HG03378 (cell line): ENCODE data around the gene ASF1A.

Source experiments
- ATAC-seq: cut with Tn5 transposase; IDR thresholded peaks from one replicate; pipeline ENCODE4 v1.9.1; 2021; ENCODE audit warnings: mild to moderate bottlenecking, moderate library complexity; ENCODE audit not compliant: unreplicated experiment

The ASF1A gene

DNA sequence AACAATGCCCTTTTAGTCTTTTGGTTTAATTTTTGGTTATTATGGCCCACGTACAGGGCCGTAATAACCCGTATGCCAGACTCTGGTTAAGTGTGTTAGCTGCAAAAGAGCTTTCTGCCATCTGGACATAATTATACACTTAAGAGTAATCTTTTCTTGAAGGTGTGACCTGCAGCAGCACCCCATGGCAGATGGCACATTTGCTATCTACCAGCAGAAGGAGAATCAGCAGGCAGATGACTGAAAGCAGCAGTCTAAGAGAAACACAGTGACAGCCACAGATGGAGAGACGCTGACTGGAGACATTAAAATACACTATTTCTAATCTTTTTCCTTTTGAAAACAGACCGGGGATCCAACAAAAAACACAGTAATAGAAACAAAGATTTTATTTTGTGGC, 18.7 kb downstream of the ASF1A start:
- no peak for ATAC-seq

DNA sequence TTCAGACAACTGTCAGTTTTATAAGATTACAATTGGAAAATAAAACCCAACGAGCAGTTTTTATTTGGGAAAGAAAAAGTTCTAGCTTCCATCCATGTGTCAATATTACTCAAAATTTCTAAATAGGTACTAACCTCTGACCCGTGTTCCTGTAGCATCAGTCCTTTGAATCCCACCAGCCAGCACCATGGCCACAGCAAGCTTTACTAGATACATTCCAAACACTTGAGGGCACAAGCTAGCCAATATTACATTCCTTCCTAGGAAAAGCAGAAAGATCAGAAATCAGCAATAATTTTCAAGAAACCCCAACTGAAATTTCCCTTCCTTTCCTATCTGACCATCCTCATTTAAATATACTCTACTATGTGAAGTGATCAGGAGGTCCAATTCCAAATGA, 19.2 kb downstream of the ASF1A start:
- no peak for ATAC-seq

DNA sequence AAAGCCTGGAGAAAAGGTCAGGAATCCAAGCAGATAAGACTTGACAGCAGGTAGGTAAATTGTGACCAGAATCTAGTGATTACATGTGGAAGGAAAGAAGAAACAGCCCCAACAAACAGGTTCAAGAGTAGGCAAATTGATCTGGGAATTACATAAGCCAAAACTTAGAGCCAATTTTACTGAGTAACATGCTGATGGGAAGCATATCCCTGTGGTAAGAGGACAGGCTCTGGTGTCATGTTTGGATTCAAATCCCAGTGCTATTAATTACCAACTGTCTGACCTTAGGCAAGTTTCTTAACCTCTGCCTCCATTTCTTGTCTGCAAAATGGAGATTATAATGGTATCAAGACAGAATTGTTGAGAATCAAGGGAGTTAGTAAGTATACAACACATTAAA, 20.6 kb downstream of the ASF1A start:
- ATAC-seq: no peak

DNA sequence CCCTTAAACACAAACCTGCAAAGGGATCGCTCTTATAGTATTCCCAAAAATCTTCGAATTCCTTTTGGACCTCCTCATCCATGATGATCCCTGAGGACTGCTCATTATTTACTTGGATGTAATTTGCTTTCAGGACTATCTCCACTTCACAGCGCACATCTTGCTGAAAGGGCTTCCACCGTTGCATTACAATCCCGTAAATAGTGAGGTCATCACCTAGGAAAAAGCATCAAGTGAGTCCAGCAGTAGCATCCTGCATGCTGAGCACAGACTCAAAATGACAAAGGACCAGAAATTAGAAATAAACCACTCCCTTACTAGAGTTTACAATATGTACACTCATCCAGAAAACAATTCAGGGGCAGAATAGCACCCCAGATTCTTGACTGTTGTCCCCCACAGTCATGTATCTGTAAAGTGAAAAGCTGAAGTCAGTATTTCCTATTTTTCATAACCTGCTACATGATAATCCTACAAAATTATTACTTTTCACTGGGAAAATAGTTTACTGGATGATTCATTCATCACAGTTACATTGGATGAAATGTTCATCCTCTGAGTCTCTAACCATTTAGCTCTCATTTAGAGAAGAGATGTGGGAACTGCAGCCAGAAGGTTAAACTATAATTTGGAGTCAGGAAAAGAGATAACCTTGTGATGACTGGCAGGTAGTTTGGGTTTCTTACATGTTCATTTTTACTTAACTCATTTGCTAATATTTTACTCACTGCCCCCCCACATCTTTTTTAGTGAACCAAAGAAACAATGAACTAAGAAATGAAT, 23.8 kb downstream of the ASF1A start:
- ATAC-seq: no peak

DNA sequence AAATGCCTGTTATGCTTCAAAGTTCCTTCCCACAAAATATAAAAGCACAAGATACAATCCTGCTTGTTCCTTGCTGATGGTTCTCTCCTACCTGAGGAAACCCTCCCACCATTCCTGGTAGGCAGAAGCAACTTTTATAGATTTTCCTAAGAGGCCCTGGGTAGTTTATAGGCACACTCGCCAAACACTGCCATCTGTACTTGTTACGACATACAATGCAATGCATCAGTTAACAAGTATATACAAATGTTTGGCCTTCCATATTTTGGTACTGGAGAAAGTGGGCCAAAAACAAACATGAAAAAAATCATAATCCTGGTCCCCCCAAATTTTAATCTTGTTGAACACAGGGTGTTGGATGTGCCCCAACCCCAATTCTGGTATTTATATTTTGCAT, 24.4 kb downstream of the ASF1A start:
- no peak for ATAC-seq

DNA sequence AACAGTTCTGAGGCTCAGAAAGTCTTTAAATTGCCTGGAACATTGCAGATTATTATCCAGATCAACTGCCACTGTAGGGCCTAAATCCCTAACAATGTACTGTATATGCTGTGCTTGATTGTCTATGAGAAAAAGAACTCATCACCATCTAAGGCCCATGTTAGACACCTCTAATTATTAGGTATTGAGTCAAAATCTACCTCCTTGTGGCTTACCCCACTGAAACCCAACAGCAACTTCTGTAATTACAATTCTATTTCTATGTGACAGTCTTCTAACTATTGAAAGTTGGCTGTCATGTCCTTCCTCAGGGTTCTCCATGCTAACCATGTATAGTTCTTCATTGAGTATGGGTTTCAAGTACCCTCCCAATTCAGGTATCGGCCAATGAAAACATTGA, 27.1 kb downstream of the ASF1A start:
- ATAC-seq: no peak

DNA sequence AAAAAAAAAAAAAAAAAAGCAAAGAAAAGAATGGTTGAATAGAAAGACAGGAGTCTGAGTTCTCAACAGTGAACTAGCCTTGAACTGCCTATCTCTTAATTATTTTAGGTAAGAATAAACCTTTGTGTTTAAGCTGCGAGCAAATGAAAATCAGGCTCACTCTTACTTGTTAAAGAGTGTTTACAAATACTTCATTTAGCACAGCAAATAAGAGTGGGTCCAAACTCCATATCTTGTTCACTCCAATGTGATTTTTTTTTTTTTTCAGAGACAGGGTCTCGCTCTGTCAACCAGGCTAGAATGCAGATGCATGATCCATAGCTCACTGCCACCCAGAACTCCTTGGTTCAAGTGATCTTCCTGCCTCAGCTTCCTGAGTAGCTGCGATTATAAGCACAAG, 29.1 kb downstream of the ASF1A start:
- ATAC-seq: no peak

DNA sequence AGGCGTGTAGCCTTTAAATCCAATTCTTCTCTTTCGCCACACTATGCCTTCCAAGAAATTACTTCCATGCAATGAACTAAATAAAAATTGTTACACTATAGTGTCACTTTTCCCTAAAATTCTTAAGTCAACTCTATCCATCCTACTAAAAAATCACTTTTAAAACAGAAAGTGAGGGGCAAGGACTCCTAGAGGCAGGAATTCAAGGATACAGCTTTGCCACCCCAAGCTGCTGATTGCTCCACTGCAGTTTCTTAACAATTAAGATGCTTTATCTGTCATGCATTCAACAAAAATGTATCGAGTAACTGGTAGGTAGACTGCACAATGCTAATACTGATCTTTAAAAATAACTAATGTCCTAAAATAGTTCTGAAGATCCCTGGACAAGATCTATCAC, 36.7 kb downstream of the ASF1A start:
- ATAC-seq: no peak

DNA sequence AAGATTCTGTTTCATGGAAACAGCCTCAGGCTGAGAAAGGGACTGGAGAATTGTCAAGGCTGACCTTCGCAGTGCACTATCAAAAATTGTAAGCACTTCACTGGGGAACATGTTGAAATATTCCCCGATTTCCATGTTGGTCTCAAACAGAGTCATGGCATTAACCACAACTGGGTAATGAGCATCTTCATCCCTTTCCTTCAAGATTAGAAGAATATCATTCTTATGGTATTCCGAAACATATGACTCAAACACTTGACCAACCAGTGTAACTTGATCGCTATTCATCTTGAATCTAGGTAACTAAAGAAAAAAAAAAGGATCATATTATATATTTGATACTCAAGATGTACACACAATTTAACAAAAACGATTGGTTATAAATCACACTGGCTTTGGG, 37.5 kb downstream of the ASF1A start:
- no peak for ATAC-seq

DNA sequence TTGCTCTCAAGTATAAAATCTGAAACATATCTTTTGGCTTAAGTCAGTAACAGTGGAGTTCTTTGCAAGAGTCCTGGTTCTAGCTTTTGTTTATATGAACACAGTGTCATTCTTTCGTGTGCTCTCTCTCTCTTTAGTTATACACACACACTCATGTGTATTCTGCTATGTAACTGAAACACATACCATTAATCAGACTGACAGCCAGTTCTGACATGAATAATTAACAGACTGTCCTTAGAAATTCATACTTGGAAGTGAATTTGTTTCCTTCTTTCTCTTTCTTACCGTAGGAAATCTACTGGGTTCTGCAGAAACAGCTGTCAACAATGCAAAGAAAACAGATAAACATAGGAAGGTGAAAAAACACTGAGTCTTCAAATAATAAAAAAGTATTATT, 38.5 kb downstream of the ASF1A start:
- ATAC-seq: no peak

DNA sequence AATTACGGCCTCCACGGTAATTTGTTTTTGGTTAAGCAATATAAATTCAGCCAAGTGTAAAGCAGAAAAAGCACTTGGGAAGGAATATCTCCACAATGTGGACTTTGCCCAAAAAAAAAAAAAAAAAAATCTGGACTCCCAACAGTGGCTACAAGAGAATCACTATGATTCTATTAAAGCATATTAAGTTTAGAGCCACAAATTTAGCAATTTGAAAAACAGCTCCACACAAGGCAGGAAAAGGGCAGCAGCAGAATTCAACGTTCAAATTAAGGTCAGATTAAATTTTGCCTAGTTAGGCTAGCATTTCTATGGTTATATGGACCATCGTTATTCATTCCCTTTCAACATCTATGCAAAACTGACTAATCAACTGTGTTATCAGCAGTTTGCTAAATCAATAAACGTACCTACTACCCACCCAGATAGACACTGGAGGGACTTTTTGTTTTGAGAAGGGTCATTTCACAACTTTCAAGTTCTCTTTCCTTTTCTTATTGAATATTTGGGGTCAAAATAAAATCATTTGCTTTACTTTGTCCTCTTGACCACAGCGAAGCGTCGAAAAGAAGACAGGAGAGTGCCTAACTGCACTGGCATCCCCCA, 40.0 kb downstream of the ASF1A start:
- ATAC-seq: peak; percentile 16

DNA sequence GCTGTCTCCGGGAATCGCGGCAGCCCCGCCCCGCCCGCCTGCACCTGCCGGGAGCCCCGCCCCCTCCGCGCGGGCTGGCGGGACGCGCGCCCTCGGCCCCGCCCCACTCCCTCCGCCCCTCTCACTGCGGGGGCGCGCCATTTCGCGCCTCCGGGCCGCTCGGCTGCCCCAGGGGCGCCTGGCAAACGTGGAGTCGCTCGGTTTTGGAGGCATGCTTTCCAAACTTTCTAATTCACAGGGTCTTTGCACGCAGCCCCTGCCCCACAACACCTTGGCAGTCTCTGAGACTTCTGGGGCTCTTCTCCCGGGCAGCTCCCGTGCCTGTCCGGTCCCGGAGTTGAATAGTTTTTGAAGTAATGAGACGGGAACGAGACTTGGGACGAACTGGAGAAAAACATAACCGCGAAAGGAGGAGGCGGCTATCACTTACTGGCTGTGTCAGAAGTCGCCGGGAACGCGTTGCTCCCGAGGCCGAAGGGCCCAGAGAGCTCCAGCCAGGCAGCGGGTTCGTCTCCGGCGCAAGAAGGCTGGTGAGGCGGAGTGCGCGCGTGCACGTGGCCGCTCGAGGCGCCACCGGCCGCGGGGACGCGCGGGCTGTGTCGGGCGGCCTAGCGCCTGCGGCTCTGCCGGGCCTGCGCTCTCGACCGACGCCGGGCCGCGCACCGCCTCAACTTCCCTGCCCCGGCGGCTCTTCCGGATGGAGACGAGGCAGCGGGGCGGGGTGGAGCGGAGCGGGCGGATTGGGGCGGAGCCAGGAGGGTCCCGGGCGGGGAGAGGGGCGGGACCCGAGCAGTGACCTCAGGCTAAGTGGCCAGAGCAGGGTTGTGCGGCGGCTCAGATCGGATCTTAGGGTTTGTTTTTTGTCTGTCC, 40.7 kb downstream of the ASF1A start, which contains the start of gene MCM9:
Gene MCM9, minus strand, starts transcription at position 699 of the 870 bp plus-strand sequence. CDS start 3,436 bp downstream, outside the sequence.
- ATAC-seq: peak; percentile 92

DNA sequence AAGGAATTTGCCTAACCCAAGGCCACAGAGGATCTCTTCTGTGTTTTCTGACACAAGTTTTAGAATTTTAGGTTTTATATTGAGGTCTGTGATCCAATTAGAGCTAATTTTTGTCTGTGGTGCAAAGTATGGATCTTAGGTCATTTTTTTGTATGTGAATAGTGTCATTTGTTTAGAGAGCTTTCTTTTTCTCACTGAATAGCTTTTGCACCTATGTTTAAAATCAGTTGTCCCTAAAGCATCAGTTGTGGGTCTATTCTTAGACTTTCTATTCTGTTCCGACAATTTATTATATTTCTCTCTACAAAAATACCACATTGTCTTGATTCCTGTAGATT, 41.3 kb downstream of the ASF1A start:
- peak; percentile 26 for ATAC-seq

DNA sequence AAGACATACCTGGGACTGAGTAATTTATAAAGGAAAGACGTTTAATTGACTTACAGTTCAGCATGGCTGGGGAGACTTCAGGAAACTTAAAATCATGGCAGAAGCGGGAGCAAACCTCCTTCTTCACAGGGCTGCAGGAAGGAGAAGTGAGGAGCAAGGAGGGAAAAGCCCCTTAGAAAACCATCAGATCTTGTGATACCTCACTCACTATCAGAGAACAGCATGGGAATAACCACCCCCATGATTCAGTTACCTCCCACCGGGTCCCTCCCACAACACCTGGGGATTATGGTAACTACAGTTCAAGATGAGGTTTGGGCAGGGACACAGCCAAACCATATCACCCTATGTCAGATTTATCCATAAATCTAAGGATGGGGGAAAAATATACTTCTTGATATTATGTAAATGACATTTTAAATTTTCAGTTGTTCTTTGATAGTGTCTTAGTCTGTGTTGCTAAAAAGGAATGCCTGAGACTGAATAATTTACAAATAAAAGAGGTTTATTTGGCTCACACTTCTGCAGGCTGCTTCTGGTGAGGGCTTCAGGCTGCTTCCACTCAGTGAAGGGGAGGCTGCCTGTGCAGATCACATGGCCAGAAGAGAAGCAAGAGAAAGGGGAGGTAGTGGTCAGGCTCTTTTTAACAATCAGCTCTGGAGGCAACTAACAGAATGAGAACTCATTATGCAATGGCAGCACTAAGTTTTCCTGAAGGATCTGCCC, 42.2 kb downstream of the ASF1A start:
- ATAC-seq: no peak

DNA sequence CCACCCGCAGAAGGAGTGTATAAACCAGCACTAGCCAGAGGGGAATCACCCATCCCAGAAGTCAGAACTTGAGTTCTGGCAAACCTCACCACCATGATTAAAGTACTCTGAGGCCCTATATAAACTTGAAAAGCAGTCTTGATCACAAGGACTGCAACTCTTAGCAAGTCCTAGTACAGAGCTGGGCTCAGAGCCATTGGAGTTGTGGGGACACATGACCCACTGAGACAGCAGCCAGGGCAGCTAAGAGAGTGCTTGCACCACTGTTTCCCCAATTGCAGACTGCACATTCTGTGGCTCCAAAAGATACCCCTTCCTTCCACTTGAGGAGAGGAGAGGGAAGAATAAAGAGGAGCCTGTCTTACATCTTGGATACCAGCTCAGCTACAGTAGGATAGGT, 45.7 kb downstream of the ASF1A start:
- ATAC-seq: no peak

DNA sequence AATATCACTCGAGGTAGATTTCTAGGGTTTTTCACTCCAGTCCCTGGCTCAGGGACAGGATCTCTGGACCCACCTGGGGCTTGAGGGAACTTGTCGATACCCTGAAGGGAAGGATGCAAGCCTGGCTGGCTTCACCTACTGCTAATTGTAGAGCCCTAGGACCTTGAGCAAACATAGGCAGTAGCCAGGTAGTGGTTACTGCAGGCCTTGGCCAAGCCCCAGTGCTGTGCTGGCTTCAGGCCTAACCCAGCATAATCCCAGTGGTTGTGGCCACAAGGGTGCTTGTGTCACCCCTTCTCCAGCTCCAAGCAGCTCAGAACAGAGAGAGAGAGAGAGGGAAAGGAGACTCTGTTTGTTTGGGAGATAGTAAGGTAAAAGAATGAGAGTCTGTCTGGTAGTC, 46.8 kb downstream of the ASF1A start:
- ATAC-seq: no peak

DNA sequence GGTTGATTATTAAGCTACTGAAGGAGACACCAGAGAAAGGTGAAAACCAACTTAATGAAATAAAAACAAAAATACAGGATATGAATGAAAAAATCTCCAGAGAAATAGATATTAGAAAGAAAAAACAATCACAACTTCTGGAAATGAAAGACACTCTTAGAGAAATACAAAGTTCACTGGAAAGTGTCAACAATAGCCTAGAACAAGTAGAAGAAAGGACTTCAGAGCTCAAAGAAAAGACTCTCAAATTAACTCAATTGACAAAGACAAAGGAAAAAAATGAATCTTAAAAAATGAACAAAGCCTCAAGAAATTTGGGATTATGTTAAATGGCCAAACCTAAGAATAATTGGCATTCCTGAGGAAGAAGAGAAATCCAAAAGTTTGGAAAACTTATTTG, 51.3 kb downstream of the ASF1A start:
- no peak for ATAC-seq

DNA sequence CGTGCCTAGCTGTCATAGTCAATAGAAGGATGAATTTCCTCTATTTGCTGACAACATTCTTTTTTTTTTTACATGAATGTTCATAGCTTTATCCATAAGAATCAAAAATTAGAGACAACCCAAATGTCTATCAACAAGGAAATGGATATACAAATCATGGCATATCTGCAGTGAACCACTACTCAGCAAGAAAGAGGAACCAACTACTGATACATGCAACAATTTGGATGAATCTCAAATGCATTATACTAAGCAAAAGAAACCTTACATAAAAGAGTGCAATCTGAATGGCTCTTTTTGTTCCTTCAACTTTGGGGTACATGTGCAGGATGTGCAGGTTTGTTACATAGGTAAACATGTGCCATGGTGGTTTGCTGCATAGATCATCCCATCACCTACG, 58.7 kb downstream of the ASF1A start:
- no peak for ATAC-seq

DNA sequence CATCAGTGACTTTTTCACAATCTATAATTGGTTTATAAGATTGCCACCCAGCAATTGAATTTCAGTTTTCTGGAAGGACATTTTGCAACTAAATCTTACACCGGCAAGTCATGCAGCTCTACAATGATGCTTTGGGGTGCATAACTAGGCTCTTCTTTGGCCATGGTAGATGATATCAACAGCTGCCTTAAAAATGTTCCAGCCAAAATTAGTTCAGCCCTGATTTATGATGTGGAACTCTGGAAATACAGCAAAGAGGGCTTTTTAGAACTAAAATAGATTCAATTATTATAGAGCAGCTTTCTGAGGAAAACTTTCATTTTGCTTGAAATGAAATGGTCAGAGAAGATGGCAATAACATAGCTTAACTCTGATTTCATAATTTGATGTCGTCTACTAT, 59.4 kb downstream of the ASF1A start:
- no peak for ATAC-seq
